Measurements from ENCODE around the gene LACTB.
A peak's percentile ranks its signal among the peaks of the same experiment; 100 is the strongest.

The LACTB gene, protein sequence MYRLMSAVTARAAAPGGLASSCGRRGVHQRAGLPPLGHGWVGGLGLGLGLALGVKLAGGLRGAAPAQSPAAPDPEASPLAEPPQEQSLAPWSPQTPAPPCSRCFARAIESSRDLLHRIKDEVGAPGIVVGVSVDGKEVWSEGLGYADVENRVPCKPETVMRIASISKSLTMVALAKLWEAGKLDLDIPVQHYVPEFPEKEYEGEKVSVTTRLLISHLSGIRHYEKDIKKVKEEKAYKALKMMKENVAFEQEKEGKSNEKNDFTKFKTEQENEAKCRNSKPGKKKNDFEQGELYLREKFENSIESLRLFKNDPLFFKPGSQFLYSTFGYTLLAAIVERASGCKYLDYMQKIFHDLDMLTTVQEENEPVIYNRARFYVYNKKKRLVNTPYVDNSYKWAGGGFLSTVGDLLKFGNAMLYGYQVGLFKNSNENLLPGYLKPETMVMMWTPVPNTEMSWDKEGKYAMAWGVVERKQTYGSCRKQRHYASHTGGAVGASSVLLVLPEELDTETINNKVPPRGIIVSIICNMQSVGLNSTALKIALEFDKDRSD

GRCh38 chr15:63121382-63122001, at the start of gene LACTB:
Gene LACTB (plus strand): TSS chr15:63121861. CDS start chr15:63121872, 11 bp downstream.
- DNase-seq, result peak; percentile 78

- no peak for DNase-seq
Measured at GRCh38 chr15:63072023-63072650, 49.5 kb upstream of the LACTB start.

- DNase-seq, result no peak
Measured at GRCh38 chr15:63072809-63073277, 48.8 kb upstream of the LACTB start.

DNA sequence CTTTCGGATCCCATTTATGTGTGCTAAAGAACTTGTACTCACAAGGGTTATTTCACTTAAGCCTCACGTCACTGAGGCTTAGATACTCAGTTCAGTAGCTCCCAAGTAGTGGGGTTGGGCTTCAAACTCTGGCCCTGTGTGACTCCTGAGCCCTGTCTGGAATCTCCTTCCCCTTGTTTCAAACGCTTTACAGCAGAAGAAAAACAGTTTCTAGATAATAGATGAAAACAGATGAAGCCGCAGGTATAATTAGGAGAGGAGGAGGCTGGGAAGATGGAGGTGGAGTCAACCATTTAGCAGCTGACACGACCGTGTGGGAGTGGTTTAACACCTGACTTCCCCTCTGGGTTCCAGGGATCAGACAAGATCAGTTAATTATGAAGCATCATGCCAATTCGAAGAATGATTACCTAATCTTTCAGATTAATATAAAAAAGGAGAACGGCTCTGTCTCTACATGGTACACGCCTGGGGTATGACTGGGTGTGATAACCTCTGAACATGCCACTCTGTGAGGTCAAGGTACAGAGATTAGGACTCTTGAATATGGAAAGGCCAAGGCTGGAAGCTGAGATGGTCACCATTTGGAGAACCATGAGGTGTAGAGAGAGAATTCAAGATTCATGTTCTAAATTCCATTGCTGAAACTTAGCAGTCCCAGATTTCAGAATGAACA, 48.0 kb upstream of the LACTB start:
- DNase-seq, result no peak

DNA sequence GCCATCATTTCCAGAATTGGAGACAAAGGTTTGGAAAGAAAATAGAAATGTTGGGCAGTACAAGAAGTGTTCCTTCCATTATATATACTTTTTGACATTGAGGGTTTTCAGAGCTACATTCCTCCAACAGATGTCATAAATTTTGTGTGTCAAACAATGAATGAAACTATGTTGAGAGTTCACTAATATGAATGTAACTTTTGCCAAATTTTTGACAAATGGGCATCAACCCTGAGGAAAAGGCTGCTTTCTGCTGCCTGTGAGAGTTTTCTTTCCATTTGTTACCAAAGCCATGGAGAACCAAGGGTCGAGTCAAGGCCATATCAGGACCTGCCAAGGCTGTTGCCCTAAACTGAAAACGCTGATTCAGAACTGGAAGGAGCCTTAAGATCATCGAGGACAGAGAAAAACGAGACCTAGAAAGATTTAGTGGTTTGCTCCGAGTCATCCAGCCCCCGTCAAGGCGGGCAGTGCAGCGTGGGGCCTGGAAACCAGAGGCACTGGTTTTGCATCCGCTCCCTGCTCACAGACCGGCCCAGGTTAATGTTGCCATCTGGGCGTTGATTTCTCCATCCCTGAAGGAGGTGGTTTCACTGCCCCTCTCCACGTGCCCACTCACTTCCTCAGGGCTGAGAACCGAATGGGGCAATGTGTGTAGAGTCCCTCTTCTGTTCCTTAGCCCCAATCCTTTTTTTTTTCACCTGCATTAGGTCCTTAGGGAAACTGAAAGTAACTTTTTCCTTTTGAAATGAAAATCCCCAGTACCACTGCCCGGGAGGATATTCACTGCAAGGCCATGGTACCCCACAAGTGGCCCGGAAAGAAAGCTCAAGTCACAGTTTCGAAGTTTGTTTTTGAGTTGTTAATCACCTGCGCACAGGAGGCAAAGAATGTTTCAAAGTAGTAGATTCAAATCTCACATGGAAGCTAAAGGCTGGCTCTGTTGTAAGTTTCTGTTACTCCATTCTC, 46.4 kb upstream of the LACTB start:
- no peak for DNase-seq

DNA sequence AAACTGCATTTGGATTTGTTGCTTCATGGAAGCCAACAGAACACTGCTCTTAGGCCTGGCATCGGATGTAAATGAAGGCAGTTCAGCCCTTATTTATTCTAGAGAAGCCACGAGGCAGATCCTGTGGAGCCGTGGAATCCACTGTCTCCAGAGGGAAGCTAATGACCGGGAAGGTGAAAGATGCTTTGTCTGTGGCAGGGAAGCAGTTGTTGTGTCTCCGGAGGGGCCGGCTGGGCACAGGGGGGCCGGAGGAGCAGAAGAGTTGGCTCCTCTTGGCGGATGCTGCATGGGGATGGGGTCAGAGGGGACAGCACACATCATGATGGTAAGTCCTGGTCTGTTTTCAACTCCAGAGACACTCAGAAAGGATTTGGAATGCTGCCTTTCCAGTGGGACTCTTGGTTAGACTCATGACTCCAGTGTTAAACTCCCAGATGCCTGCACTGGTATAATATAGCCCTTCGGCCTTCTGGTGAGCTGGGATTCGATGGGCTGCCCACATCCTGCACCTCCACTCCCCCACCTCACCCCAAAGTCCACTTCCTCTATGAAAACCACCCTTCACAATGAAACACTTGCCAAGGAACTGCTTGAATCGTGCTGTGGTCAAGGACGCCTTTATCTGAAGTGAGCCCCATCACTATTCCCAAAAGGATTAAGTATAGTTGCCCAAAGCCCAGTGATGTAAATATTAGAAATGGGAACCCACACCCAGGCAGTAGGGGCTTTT, 45.5 kb upstream of the LACTB start:
- no peak for DNase-seq

DNA sequence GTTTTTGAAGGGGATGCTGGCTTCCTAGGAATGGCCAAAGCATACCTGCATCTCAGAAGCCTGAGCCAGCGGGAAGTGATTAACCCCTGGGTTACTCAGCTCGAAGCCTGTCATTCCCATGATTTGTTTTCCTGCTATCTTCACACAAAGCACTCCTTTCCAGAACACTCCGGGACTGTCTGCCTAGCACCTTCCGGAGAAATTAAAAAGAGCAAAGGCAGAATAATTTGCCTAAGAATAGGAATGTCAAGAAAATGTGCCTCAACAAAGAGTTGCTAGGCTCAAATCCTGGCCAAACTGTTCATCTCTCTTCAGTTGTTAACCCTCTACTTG, 45.0 kb upstream of the LACTB start:
- DNase-seq, result no peak

DNA sequence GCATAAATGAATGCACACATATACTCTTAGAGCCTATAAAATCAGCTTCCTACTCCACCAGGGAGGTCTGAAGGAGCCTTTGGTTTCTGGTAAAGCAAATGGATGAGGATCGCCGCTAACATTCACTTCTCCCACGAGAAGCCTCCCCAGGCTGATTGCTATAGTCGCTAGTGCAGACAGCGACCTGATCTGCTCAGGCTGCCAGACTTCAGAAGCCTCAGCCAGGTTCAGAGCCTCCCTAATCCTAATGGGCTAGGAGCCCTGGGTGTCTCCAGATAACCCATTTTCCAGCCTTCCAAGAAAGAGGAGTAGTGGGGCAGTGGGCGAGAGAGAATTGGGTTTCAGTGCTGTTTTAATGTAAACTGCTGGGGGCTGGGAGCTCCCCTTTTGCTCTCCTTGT, 43.7 kb upstream of the LACTB start:
- no peak for DNase-seq

DNA sequence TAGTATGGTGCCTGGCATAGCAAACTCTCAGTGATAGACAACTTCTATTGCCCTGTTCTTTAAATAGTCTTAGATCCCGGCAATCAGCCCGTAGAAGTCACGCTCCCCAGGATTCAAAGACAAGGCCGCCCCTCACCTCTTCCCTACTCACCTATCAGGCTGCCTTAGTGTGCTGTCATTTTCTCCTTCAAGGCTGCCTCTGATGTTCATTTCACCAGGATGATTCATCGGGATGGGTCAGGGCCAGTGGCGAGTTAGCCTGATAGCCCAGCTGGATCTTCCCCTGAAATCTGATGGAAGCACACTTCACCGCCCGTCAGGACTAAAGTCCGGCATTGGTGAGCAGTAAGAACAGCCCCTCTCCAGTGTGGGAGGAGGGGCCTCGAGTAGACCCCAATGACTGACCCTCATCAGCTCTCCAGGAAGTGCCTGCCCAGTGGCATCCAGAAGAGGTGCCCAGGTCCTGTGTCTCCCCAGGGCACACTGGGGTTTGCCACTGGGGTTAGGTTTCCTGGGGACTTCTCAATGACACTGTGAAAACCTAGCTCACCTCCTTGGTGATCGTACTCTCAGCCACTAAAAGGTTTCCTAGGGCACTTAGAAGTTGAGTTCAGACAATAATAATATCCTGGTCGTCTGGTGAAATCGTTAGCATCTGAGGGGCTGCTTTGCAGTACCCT, 41.6 kb upstream of the LACTB start:
- DNase-seq, result no peak

GRCh38 chr15:63080634-63081250, 40.9 kb upstream of the LACTB start:
- DNase-seq, result no peak

- no peak for DNase-seq
Measured at GRCh38 chr15:63082366-63082765, 39.3 kb upstream of the LACTB start.

GRCh38 chr15:63083044-63083443, 38.6 kb upstream of the LACTB start:
- no peak for DNase-seq

- DNase-seq, result no peak
Measured at GRCh38 chr15:63083541-63083940, 38.1 kb upstream of the LACTB start.

GRCh38 chr15:63084806-63085205, 36.9 kb upstream of the LACTB start:
- no peak for DNase-seq

DNA sequence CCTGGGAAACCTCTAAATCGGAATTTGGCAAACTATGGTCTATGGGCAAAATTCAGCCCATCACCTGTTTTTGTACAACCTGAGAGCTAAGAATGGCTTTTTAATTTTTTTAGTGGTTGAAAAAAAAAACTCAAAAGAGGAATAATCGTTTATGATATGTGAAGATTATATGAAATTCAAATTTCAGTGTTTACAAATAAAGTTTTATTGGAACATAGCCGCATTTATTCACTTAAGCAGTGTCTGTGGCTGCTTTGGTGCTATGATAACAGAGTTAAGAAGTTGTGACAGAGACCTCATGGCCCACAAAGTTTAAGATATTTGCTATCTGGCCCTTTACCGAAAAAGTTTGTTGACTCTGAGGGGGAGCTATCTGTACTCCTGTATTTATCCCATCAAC, 36.4 kb upstream of the LACTB start:
- DNase-seq, result no peak

- DNase-seq, result no peak
Measured at GRCh38 chr15:63086271-63086670, 35.4 kb upstream of the LACTB start.

DNA sequence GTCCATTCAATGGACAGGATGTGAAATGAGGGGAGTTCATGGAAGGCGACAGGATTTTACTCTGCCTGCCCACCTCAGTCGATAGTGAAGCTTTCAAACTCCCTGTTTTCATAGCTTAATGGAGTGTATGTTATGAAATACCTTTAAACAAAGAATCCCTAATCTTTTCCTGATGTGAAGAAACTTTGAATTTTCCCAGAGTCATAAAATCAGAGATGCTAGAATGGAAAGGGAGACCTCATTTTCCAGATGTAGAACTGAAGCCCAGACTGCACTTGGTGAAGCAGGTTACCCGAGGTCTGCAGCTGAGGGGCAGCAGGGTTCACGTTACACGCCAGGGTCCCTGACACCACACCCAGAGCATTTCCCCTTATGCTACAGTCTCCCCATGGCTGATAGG, 34.7 kb upstream of the LACTB start:
- DNase-seq, result no peak

- DNase-seq, result no peak
Measured at GRCh38 chr15:63088533-63089245, 33.0 kb upstream of the LACTB start.

- no peak for DNase-seq
Measured at GRCh38 chr15:63089260-63090043, 32.2 kb upstream of the LACTB start.
